Measurements from ENCODE around the gene PRKCA.

The PRKCA gene

DNA sequence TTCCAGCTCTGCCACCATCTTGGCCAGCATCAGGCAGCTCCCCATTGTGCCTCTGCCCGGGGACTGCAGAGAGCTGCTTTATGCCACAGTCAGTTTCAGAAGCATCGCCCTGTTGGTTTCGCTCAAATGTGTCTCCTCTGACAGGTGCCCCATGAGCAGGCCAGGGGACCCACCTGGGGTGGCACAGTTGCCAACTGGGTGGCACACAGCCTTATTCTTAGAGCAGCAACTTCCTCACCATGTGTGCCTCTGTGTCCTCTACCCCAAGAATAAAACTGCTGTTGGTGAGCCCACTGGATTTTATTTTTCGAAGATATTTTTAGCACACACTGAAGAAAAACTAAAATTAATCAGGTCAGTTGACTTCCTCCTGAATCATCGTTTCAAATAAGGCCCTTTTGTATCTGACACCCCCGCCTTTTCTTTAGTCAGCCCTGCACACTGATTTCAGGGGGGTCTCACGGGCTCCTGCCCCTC, 487.6 kb downstream of the PRKCA start:
- no peak for DNase-seq

DNA sequence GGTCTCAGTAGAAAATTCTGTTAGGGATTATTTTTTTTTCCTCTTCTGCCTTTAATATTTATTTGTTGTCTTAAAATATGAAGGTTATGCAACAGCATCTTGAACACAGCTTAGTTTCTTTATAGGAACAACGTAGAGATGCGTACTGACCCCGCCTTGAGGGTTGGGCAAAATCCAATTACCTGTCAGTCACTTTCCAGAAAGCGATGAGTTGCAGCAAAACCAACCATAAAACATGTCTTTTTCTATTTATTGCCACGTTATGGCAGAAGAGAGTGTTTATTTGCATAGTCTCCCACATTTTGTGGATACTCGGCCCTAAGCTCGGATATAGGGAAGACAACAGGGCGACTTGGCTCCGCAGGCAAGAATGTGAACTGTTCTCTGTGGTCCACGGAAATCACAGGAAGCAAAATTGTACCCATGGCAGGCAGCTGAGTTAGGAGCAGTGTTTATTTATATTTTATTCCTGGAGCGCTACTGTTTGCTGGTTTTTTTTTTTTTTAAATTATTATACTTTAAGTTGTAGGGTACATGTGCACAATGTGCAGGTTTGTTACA, 488.2 kb downstream of the PRKCA start:
- DNase-seq, result no peak

DNA sequence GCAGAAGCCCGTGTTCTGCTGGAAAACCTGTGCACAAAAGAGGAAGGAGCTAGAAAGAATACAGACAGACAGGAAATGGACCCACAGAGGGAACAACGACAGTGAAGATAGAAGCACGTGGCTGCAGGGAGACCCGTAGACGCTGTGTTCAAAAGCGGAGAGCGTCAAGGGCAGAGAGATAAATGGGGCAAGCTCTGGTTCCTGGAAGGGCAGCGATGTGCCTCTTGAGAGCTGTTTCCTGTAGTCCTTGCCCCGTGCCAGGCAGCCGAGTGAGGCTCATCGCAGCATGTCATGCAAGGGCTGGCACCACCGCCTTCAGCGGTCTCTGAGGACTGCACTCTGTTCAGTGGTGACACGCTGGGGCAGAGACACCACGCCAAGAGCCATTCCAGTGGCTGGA, 488.9 kb downstream of the PRKCA start:
- no peak for DNase-seq

GRCh38 chr17:66793814-66794213, 491.4 kb downstream of the PRKCA start:
- DNase-seq, result no peak

GRCh38 chr17:66795486-66795885, 493.1 kb downstream of the PRKCA start:
- no peak for DNase-seq

DNA sequence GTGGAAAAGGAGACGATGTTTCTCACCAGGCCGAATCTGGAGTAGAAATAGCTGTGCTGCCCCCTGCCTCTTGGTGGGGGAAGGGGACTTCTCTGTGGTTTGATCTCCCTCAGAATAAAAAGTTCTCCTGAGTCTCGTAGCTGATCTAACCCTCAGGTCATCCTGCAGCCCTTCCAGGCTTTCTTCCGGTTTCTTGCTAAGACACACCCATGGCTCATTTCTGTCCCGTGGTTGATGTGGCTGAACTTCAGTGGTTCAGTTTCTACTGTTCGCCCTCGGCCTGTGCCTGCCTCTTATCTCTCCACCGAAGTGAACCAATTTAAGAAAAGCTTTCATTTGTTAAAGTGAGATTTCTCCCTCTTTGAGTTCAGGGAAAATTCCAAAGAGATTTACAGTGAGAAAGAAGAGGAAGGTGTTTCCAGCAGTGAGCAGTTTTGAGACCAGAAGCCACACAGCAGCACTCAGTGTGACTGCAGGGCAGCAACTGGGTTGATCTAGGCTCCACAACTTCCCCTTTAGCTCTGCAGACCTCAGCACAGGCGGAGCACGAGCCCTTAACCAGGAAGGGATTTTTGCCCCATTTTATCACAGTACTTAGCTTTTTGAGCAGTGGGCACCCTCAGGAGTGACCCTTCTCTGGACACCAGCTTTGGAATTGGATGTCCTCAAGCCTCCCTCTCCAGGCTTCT, 497.6 kb downstream of the PRKCA start:
- DNase-seq, result no peak

DNA sequence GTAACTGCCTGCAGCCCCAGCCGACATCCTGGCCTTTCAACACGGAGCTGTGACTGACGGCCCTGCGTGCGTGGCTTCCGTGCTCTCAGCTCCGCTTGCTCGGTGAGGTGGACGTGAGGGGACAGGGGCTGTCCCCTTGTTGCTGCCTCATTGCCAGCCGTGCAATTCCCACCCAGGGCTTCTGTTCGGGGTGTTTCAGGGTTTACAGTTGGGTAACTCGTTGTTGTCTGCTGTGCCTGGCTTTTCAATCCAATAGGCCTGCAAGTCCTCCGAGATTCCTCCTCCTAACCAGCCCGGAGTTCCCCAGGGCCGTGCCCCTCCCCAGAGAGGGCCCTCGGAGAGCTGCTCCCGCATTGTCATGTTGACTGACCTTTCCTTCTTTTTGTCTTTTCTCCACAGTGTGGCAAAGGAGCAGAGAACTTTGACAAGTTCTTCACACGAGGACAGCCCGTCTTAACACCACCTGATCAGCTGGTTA, 501.1 kb downstream of the PRKCA start:
- no peak for DNase-seq

DNA sequence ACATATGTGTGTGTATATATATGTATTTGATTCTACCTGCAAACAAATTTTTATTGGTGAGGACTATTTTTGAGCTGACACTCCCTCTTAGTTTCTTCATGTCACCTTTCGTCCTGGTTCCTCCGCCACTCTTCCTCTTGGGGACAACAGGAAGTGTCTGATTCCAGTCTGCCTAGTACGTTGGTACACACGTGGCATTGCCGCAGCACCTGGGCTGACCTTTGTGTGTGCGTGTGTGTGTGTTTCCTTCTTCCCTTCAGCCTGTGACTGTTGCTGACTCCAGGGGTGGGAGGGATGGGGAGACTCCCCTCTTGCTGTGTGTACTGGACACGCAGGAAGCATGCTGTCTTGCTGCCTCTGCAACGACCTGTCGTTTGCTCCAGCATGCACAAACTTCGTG, 503.2 kb downstream of the PRKCA start:
- no peak for DNase-seq

DNA sequence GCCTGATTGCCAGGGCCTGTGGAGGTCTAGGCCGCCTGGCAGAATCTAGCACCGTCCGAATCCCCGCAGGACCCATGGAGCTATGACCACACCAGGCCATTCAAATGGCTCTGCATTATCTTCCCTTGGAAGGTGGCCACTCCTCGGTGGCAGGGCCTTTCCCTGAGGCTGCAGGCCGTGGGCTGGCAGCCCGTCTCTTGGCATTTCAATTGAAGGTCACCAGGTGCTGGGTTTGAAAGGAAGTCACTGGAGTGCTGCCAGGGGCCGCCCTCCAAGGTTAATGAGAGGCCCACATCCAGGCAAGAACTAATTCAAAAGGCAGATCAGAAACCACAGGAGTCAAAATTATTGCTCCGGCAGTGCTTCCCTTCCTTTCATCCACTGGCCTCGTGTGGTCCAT, 504.8 kb downstream of the PRKCA start:
- no peak for DNase-seq

GRCh38 chr17:66809408-66809807, 507.0 kb downstream of the PRKCA start:
- DNase-seq, result no peak

- no peak for DNase-seq
Measured at GRCh38 chr17:66810951-66811682, 508.7 kb downstream of the PRKCA start.

GRCh38 chr17:66811683-66812054, 509.3 kb downstream of the PRKCA start:
- no peak for DNase-seq

GRCh38 chr17:66812571-66812970, 510.2 kb downstream of the PRKCA start:
- no peak for DNase-seq

DNA sequence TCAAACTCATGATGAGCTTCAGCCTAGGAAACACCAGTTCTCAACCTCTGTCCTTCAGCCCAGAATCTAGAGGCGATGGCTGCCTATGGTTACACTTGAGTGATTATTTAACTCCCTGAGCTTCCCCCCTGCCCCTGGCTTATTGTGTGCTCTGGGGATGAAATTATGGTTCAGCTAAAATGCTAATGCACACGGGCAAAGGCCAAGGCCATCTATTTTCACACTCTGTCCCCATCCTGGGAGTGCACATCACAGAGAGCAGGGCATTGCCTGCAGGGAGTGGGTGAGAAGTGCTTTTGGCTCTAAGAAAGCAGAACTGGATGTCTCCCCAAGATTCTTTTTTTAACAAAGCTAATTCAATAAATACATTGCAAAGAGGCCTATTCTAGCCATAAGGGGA, 510.9 kb downstream of the PRKCA start:
- no peak for DNase-seq

GRCh38 chr17:66814026-66814425, 511.6 kb downstream of the PRKCA start:
- DNase-seq, result no peak

DNA sequence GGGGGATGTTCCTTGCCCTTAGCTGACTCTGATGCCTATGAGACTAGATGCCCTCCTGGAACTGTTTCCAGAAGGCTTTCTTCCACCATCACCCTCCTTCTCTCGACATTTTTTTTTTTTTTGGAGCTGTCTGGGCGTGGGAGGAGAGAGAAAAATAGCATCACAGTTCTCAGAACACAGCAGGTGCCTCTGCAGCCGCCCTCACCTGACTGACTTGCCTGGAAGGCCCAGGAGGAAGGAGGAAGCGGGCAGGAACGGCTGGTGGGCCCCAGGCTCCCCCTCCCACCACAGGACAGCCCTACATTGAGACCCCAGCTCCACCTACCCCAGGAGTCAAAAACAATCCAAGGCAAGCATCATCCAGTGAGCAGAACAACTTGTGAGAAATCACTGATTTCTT, 512.2 kb downstream of the PRKCA start:
- DNase-seq, result no peak

DNA sequence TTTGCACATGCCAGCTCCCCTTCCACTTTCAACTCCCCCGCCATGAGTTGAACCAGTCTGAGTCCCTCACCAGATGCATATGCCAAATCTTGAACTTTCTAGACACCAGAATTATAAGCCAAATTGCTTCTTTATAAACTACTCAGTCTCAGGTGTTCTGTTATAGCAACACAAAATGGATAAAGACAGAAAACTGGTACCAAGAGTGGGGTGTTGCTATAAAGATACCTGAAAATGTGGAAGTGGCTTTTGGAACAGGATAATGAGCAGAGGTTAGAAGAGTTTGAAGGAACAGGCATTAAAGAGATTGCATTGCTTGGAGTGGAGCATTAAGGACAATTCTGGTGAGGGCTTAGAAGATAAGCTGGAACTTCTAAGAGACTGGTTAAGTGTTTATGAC, 515.3 kb downstream of the PRKCA start:
- DNase-seq, result no peak

DNA sequence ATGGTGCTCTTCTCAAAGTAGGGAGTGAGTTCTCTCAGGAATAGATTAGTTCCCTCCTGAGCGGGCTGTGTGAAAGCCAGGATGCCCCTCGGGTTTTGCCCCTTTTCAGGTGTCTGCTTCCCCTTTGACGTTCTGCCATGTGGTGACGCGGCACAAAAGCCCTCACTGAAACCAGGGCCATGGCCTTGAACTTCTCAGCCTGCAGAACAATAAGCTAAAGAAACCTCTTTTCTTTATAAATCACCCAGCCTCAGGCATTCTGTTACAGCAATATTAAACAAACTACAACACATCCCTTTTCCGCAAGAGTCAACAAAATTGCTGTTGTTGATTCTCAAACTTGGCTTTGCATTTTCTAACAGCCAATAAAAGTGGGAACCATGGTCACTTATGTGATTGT, 517.1 kb downstream of the PRKCA start:
- DNase-seq, result no peak

GRCh38 chr17:66822009-66822408, 519.6 kb downstream of the PRKCA start:
- no peak for DNase-seq

DNA sequence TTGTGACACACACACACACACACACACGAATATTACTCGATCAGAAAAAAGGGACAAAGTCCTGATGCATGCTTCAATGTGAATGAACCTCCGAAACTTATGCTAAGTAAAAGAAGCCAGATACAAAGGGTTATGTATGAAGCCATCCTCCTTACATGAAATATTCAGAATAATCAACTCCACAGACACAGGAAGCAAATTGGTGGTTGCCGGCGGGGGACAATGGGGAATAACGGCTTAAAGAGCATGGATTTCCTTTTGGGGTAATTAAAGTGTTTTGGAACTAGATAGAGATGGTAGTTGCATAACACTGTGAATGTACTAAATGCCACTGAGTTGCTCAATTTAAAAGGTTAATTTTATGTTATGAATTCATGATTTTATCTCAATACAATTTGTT, 524.4 kb downstream of the PRKCA start:
- DNase-seq, result no peak

GRCh38 chr17:66829386-66829864, 527.0 kb downstream of the PRKCA start:
- peak in 1 of 2 donors; percentile 29 for DNase-seq

DNA sequence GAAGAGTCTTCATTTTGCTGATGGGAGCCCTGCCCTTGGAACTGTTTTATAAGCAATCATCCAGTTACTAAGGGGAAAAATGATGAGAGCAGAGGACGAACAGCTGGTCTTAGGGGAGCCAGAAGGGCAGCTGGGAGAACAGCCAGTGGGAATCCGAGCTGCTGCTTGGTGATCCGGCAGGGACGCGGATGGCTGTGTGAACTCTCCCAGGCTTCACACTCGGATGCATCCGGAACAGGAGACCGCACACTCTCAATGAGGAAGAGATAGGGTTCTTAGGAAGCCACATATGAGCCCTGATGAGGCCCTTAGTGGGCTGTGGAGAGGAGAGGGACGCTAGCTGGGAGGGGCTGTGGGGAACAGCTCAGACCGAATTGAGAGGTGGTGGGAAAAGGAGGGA, 527.5 kb downstream of the PRKCA start:
- DNase-seq, result no peak

- no peak for DNase-seq
Measured at GRCh38 chr17:66830451-66830850, 528.0 kb downstream of the PRKCA start.

All from stimulated activated CD4-positive, alpha-beta T cell treated with anti-CD3 and anti-CD28 coated beads, Interleukin-2, amount 100 ng/mL, for 24 hours (primary cell).